Left cardiac atrium (tissue), 4 donors: ENCODE results near the gene FIG4. TPM values are rescaled to one million over a fixed set of nuclear protein-coding genes. Genes with fewer than 3 reads are reported as not detected.

Experiments
- ATAC-seq, 2 donors: fragments of 200-7000 bp; cut with Tn5 transposase; one replicate each; pipeline ENCODE4 v1.9.1; 2020; ENCODE audit warnings: mild to moderate bottlenecking in 2 of 2, moderate library complexity in 2 of 2
- DNase-seq: peaks from one replicate; pipeline ENCODE4 v3.0.0-alpha.2; 2020
- intact Hi-C, 2 donors: fragments of 100-400 bp; cut with DNase I; formaldehyde crosslinking; loops; one replicate each; pipeline versions ENCODE4 v1.14.1 to v1.15.1; 2022 to 2023
- total RNA-seq, 2 donors: library from RNA; stranded (reverse); fragmentation: NEBNext Ultra II Directional; extraction: Animal tissue kit (Norgen Biotek cat#: 25700); gene quantifications; one replicate each; pipeline ENCODE4 v1.2.1, GENCODE V29; 2021
- donor health status: DM: no; HTN: yes; CAD: no.
- donor health status: DM: no; HTN: yes; CAD: no; lungs with severe emphysema.
- donor health status: DM: yes; HTN: yes; CAD: no.
- donor health status: Dilated cardiomyopathy.

Gene FIG4
- total RNA-seq, 2 donors from 2014 or later, result 8.2 to 11.1 TPM

GRCh38 chr6:109783250-109783986 lies 92.3 kb downstream of the FIG4 start:
- intact Hi-C loops, result loop anchor here in 1 of 2 donors (5.0 kb wide), 1 partner anchor 76 kb away; no protein-coding TSS in a partner anchor
- ATAC-seq (no peak), DNase-seq (no peak)

- intact Hi-C loops, result no loop called here
- no peak for DNase-seq
- no peak for ATAC-seq
These were observed 96.2 kb downstream of the FIG4 start for GRCh38 chr6:109787312-109787711.

DNA sequence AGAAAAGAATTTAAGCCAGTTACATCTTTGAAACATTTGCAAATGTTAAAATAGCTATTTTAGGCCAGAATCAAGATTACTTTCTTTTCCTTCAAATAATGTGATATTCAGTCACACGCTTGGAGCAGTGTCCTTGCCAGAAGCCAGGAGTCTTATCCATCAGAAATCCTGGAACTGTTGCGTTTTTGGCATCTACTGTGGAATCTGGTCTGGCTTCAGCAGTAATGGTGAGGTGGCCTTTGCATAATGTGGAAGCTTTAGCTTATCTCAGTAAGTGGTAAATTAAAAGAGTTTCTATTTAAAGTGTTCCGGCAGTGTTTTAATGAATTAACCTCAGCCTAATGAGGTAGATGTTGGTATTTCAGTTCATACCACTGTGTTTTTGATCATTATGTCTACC lies 97.6 kb downstream of the FIG4 start:
- intact Hi-C loops, result no loop called here
- ATAC-seq (no peak), DNase-seq (no peak)

- DNase-seq, result no peak
- intact Hi-C loops, result no loop called here
- no peak for ATAC-seq
These were observed 99.0 kb downstream of the FIG4 start for GRCh38 chr6:109790131-109790530.

- no peak for ATAC-seq
- DNase-seq, result no peak
- intact Hi-C loops, result no loop called here
These were observed 100.2 kb downstream of the FIG4 start for GRCh38 chr6:109791301-109791700.

- intact Hi-C loops, result no loop called here
- no peak for DNase-seq
- no peak for ATAC-seq
These were observed 101.9 kb downstream of the FIG4 start for GRCh38 chr6:109793021-109793420.

- no peak for DNase-seq
- intact Hi-C loops, result no loop called here
- peak; percentile 89 to 100 for ATAC-seq
These were observed 102.7 kb downstream of the FIG4 start for GRCh38 chr6:109793792-109794191.

DNA sequence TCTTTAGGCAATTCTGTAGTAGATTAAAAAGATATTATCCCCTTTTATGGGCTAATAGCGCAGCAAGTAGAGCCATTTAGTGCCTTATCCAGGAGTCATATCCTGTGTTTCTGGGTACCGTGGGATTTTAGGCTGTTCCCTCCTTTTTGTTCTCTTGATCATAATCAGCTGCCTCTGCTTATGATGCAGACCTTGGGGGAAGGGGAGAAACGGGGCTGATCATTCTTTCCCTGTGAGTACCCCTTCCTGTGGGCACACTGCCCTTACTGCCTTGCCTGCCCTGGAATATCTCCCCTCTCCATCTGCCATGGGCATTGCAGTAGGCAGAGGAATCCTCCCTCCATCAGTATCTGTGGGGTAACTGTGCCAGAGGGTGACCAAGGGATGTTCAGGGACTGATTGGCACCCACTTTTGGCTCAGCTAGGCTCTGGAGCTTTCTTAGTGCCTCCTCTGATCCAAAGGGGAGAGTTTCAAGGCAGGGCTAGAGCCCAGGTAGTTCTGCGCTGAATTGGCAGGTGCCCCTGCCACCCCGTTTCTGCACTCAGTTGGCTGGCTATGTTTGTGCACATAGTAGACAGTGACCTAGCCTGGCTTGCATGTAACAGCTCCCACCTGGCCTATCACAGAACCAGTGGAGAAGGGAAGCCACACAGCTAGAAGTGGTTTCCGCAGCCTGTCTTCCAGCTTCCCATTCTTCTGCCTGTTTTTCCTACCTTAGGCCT lies 103.3 kb downstream of the FIG4 start:
- DNase-seq (no peak), ATAC-seq (peak in 1 of 2 donors; percentile 22)
- intact Hi-C loops, result no loop called here

DNA sequence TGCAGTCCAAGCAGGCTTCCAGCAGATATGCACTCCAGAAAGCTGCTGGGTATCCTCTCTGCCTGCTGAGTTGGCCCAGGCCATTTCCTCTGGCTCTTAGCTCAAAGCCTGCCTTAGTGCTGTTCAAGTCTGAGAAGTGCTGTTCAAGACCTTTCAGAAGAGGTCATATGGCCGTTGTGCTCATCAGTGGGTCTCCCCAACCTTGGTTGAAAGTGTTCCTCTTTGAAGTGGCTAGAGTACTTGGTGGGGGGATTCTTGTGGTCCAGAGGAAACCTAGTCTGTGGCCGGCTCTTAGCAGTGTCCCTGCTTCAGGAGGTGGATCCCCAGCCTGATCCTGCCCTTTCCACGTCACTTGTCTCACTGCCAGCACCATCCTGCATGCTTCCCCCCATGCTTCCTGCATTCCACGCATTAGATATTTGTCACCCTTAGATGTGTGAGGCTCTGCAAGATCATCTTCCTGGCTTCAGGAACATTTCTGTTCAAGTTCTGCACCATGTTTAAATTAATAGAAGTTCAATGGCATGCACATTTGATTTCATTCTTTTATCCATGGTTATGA lies 105.0 kb downstream of the FIG4 start:
- intact Hi-C loops, result no loop called here
- DNase-seq, result no peak

GRCh38 chr6:109799129-109799528 lies 108.0 kb downstream of the FIG4 start:
- no peak for DNase-seq
- intact Hi-C loops, result no loop called here
- no peak for ATAC-seq

More for the DNA sequence above, 105.0 kb downstream of the FIG4 start:
- no peak for ATAC-seq

DNA sequence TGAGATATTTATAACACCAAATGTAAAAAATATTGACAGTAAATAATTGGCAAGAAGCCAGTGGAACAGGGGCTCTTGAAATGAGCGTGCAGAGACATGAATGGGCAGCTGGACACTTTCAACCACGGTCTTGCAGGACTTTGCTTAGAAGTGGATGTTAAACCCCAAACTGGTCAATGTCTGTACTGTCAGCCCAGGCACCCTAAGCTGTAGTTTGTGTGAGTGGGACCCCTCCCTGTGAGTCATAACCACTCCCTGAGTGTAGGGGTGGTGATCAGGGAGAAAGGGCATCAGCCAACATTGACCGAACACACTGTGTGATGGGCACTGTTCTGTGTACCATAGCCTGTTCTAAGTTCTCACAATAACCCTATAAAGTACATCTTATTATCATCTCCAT lies 108.6 kb downstream of the FIG4 start:
- DNase-seq, result no peak
- intact Hi-C loops, result no loop called here
- ATAC-seq, result peak in 1 of 2 donors; percentile 43

- intact Hi-C loops, result no loop called here
These were observed 109.7 kb downstream of the FIG4 start for GRCh38 chr6:109800771-109801170.

GRCh38 chr6:109801794-109802193 lies 110.7 kb downstream of the FIG4 start:
- no peak for DNase-seq
- intact Hi-C loops, result no loop called here
- no peak for ATAC-seq

More at GRCh38 chr6:109800771-109801170, 109.7 kb downstream of the FIG4 start:
- DNase-seq (no peak), ATAC-seq (no peak)

DNA sequence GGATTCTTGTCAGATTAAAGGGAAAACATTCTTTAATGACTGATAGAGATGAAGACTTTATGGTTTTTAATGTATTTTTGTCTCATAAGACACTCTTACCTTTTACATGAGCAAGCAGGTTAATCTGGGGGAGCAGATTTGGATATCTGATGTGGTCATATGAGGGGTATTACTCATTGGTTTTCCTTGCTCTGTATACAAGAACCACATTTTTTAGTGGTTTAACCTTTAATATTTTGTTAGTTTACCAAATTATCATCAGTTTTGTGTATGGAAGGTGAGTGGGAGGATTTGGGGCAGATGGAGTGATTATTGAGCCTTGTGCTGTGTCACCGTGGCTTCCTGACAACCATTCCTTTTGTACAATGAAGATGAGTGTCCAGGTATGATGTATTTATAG lies 112.9 kb downstream of the FIG4 start:
- DNase-seq (no peak), ATAC-seq (no peak)
- intact Hi-C loops, result no loop called here

DNA sequence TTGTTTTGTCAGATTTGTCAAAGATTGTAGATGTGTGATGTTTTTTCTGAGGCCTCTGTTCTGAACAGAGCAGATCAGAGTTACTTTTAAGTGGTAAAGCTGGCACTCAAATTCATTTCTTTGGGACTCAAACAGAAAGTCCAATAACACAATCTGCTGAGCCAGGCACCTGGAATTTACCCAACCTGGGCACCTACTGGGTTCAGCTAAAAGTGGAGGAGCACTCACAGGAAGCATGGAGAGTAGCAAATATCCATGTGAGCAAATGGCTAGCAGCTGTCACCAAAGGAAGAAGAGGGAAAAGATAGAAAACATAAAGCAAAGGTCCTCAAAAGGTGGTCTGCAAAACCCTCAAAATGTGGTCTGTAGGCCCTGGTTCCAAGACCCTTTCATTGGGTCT lies 116.8 kb downstream of the FIG4 start:
- intact Hi-C loops, result no loop called here

DNA sequence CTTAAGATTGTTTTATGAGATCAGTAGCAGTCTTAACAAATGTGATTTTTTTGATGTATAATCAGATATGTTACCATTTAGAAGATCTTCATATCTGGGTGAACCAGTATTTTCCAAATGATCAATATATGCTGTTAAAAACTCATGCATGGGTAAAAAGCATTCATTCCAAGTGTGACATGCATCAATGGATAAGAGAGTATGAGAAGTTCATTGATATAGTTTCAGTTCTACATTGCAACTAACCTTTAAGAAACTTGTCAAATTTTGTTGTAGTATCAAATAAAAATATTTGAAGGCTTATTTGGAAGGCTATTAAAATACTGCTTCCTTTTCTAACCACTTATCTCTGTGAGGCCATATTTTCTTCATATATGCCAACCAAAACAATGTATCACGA lies 117.7 kb downstream of the FIG4 start:
- intact Hi-C loops, result no loop called here
- ATAC-seq, result no peak
- DNase-seq, result no peak

More for the DNA sequence above, 116.8 kb downstream of the FIG4 start:
- no peak for ATAC-seq
- DNase-seq, result no peak

- intact Hi-C loops, result no loop called here
- DNase-seq (no peak), ATAC-seq (no peak)
These were observed 124.0 kb downstream of the FIG4 start for GRCh38 chr6:109815054-109815453.

DNA sequence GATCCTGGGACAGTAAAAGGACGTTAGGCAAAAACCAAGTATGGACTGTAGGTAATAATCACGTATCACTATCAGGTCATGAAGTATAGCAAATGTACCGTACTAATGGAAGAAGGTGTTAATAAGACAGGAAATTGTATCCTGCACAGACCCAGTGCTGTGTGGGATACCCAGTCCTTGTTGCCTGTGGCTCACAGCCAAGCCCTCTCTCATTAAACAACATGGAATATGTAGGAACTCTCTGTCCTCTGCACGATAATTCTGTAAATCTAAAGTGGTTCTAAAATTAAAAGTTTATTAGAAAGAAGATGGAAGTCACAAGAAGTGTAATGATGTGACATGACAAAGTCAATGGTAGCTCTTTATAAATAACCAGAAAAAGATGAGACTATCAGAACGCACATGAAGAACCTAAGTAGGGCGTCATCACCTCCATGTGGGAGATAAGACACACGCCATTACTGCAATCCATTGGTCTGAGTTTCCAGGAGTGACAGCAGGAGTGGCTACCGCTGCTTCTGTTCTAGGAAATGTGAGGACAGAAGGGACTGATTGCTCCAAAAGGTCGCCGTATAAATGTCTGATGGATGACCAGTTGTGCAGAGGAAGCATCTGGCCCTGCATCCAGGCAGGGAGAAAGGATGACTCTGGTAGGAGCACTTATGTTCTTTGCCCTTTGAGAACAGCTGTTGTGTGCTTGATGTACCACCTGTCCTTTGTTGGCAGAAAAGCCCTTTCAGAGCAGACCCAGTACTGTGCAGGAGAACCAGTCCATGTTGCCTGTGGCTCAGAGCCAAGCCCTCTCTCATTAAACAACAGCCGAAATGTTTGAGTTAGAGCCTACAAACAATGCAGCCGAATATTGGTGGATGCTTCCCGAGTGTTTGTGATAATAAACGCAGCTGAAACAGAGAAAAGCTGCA lies 125.6 kb downstream of the FIG4 start:
- peak; percentile 44 to 55 for ATAC-seq
- DNase-seq, result no peak
- intact Hi-C loops, result no loop called here

DNA sequence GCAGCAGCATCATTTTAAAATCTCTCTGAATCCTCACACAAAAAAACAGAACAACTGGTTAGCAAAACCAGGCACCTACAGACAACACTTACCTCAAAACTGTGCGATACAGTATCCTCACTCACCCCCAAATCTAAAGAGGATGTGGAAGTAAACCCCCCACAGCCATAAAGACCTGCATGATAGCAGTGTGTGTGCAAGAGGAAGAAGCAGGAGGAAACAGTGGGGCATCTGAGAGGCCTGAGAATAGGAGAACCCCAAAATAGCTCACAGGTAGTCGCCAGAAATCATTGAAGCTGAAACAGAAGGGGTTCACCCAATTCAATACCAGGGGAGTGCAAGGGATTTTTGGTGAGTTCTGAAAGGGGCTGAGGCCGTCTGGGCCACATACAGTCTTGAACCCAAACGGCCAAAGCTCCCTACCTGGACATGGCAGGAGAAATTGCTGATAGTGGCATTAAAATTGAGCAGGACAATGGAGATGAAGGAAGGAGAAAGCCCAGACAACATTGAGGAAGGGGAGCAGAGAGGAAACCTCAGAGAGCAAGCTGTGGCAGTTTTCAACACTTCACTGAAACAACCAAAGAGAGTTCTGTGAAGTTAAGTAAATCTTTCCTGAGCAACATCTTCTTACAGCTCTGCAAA lies 129.7 kb downstream of the FIG4 start:
- DNase-seq, result no peak
- intact Hi-C loops, result no loop called here

More for the DNA sequence above, 129.7 kb downstream of the FIG4 start:
- ATAC-seq, result no peak
